Keratinocyte (primary cell): ENCODE results near the gene DPP10. TPM values are rescaled to one million over a fixed set of nuclear protein-coding genes. Genes with fewer than 3 reads are reported as not detected.

Experiments used
- DNase-seq: peaks from one replicate; pipeline ENCODE4 v3.0.0-alpha.2; 2011; ENCODE audit warnings: low read depth, missing footprints, low spot score
- FAIRE-seq: peaks from 2 replicates; lab custom pipeline; 2011; peaks lifted over from hg19 to GRCh38; lab: Jason Lieb, UNC
- H2AFZ ChIP-seq: 2 replicates; pipeline ENCODE4 v1.6.0; 2012; ENCODE audit warnings: low read length, control low read depth, inconsistent platforms; ENCODE audit not compliant: control insufficient read depth
- H3K27ac ChIP-seq: 2 replicates; pipeline ENCODE4 v1.5.1; 2011; ENCODE audit warnings: low read length; ENCODE audit not compliant: control insufficient read depth, insufficient read depth
- H3K27me3 ChIP-seq: 3 replicates; pipeline ENCODE4 v1.6.0; 2011; ENCODE audit warnings: low read length; ENCODE audit not compliant: control insufficient read depth, insufficient read depth; ENCODE audit errors: extremely low read depth
- H3K36me3 ChIP-seq, 2 experiments: 2 replicates in 1 of 2; 3 replicates in 1 of 2; pipeline ENCODE4 v1.5.1; 2011; ENCODE audit warnings: low read length in 2 of 2, mild to moderate bottlenecking in 1 of 2; ENCODE audit not compliant: control insufficient read depth in 2 of 2, insufficient read depth in 2 of 2; ENCODE audit errors: extremely low read depth in 1 of 2
- H3K4me1 ChIP-seq: 3 replicates; pipeline ENCODE4 v1.5.1; 2011; ENCODE audit warnings: low read length; ENCODE audit not compliant: control insufficient read depth, insufficient read depth; ENCODE audit errors: extremely low read depth
- H3K4me2 ChIP-seq: 3 replicates; pipeline ENCODE4 v1.6.0; 2011; ENCODE audit warnings: low read depth, low read length; ENCODE audit not compliant: control insufficient read depth, insufficient read depth; ENCODE audit errors: extremely low read depth
- H3K4me3 ChIP-seq, 3 experiments: fragments of 200-600 bp in 1 of 3; sonication (generic) in 1 of 3; 2 replicates in 2 of 3; 3 replicates in 1 of 3; pipeline ENCODE4 v1.5.1; 2011 to 2016; ENCODE audit warnings: low read length in 3 of 3, mild to moderate bottlenecking in 3 of 3, control low read depth in 2 of 3, inconsistent platforms in 1 of 3, low read depth in 1 of 3, mixed read lengths in 1 of 3, mixed run types in 1 of 3, moderate library complexity in 1 of 3; ENCODE audit not compliant: control insufficient read depth in 2 of 3, insufficient read depth in 2 of 3; ENCODE audit errors: extremely low read depth in 1 of 3
- H3K79me2 ChIP-seq: 2 replicates; pipeline ENCODE4 v1.6.0; 2012; ENCODE audit warnings: low read length; ENCODE audit not compliant: control insufficient read depth, insufficient read depth
- H3K9ac ChIP-seq: 3 replicates; pipeline ENCODE4 v1.6.0; 2011; ENCODE audit warnings: low read length; ENCODE audit not compliant: control insufficient read depth, insufficient read depth; ENCODE audit errors: extremely low read depth
- H3K9me1 ChIP-seq: 3 replicates; pipeline ENCODE4 v1.6.0; 2011; ENCODE audit warnings: low read length; ENCODE audit not compliant: control insufficient read depth, insufficient read depth; ENCODE audit errors: extremely low read depth
- H3K9me3 ChIP-seq: 2 replicates; pipeline ENCODE4 v1.5.1; 2012; ENCODE audit warnings: low read depth, low read length; ENCODE audit not compliant: control insufficient read depth
- H4K20me1 ChIP-seq: 3 replicates; pipeline ENCODE4 v1.6.0; 2011; ENCODE audit warnings: low read length; ENCODE audit not compliant: control insufficient read depth, insufficient read depth; ENCODE audit errors: extremely low read depth
- EZH2 ChIP-seq: IDR thresholded peaks from one replicate; pipeline ENCODE4 v1.6.1; 2012; ENCODE audit warnings: inconsistent platforms, mild to moderate bottlenecking, low read length, moderate library complexity
- dilution Hi-C: fragments of 300-500 bp; cut with MboI; formaldehyde crosslinking; loops from one replicate; pipeline ENCODE4 v1.7.0; 2020; ENCODE audit warnings: low sequenced_read_pairs; ENCODE audit not compliant: extremely low pct_ligation_motif_present
- polyA plus RNA-seq, 5 experiments: library from polyadenylated mRNA; depleted of rRNA in 3 of 5; stranded (reverse) in 3 of 5; stranded (forward) in 1 of 5; unstranded in 1 of 5; fragments of >200 nt; gene quantifications; 1 replicate in 1 of 5; 2 replicates in 3 of 5; 3 replicates in 1 of 5; pipeline versions ENCODE4 v1.2.1 to v1.2.3, GENCODE V29; 2011 to 2012; ENCODE audit warnings: missing spikeins in 2 of 5, low read depth in 1 of 5, low replicate concordance in 1 of 5
- TF ChIP-seq, protein P1 (sequence below), 3 experiments: IDR thresholded peaks in 1 of 3; conservative IDR thresholded peaks in 1 of 3; optimal IDR thresholded peaks in 1 of 3; 2 replicates in 2 of 3; 3 replicates in 1 of 3; pipeline versions ENCODE3 to v1.5.1; 2011; ENCODE audit warnings: low read length in 3 of 3, mild to moderate bottlenecking in 3 of 3, moderate library complexity in 2 of 3, control low read depth in 1 of 3, inconsistent platforms in 1 of 3; ENCODE audit not compliant: insufficient read depth in 2 of 3; ENCODE audit errors: extremely low read depth in 1 of 3

DPP10 gene
- polyA plus RNA-seq, 1 donor (not counting 4 experiments of a cell fraction or from before 2014, with no cell fraction given): not detected

- H3K27ac ChIP-seq: no peak overlapping the region
- no peaks in the 10 kb centered on the region for H3K9me3 ChIP-seq
- H3K9ac ChIP-seq: no peak overlapping the region
- dilution Hi-C loops: no loop called here
- H3K27me3 ChIP-seq: no peaks in the 10 kb centered on the region
- no peaks in the 10 kb centered on the region for H3K36me3 ChIP-seq
- H3K4me3 ChIP-seq: no peak overlapping the region
- DNase-seq (no peak), FAIRE-seq (no peak)
- no peaks in the 10 kb centered on the region for H3K79me2 ChIP-seq
- no peaks in the 10 kb centered on the region for H4K20me1 ChIP-seq
- no peaks in the 10 kb centered on the region for H3K9me1 ChIP-seq
- no peak overlapping the region for H2AFZ ChIP-seq
- no peak for TF ChIP-seq EZH2
- TF ChIP-seq, protein P1, sequence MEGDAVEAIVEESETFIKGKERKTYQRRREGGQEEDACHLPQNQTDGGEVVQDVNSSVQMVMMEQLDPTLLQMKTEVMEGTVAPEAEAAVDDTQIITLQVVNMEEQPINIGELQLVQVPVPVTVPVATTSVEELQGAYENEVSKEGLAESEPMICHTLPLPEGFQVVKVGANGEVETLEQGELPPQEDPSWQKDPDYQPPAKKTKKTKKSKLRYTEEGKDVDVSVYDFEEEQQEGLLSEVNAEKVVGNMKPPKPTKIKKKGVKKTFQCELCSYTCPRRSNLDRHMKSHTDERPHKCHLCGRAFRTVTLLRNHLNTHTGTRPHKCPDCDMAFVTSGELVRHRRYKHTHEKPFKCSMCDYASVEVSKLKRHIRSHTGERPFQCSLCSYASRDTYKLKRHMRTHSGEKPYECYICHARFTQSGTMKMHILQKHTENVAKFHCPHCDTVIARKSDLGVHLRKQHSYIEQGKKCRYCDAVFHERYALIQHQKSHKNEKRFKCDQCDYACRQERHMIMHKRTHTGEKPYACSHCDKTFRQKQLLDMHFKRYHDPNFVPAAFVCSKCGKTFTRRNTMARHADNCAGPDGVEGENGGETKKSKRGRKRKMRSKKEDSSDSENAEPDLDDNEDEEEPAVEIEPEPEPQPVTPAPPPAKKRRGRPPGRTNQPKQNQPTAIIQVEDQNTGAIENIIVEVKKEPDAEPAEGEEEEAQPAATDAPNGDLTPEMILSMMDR (optimal IDR thresholded peaks at IDR 0.05 in 1 of 3, IDR thresholded peaks at IDR 0.05 in 1 of 3, conservative IDR thresholded peaks at IDR 0.05 in 1 of 3; ENCODE audit: extremely low read depth in 1 of 3, insufficient read depth in 2 of 3, low read length in 3 of 3): no peak
- no peak overlapping the region for H3K4me2 ChIP-seq
- no peaks in the 10 kb centered on the region for H3K4me1 ChIP-seq
These were observed 1082.0 kb downstream of the DPP10 start for GRCh38 chr2:115524452-115524851.

DNA sequence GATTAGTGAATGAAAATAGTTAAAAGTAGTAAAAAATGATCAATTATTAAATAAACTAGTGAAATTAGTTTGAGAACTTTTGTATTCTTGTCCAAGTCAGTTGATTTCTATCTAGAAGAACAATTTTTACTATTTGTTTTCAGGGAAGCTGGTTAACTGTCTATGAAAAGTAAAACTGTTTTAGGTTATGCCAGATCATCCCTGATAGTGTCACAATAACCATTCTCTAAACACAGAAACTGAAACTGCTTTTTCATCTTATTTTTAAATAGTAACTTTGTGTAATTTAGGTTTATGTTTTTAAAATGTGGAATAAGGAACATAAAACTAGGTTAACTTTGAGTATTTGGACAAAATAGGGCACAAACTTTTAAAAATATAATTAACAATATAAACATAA lies 1087.2 kb downstream of the DPP10 start:
- Histone ChIP-seq H3K27me3 (no peaks in the 10 kb centered on the region), H3K9me1 (no peaks in the 10 kb centered on the region), H4K20me1 (no peaks in the 10 kb centered on the region), H3K36me3 (no peaks in the 10 kb centered on the region), H3K9ac (no peak overlapping the region), H3K27ac (no peak overlapping the region), H3K4me2 (no peak overlapping the region), H3K4me1 (no peaks in the 10 kb centered on the region), H2AFZ (no peak overlapping the region), H3K9me3 (no peaks in the 10 kb centered on the region), H3K79me2 (no peaks in the 10 kb centered on the region), H3K4me3 (no peak overlapping the region)
- no peak for DNase-seq
- TF ChIP-seq, protein P1 (optimal IDR thresholded peaks at IDR 0.05 in 1 of 3, IDR thresholded peaks at IDR 0.05 in 1 of 3, conservative IDR thresholded peaks at IDR 0.05 in 1 of 3; ENCODE audit: extremely low read depth in 1 of 3, insufficient read depth in 2 of 3, low read length in 3 of 3): no peak
- no peak for TF ChIP-seq EZH2
- no peak for FAIRE-seq
- dilution Hi-C loops: no loop called here
